Epithelial cell of prostate (primary cell): ENCODE data around the gene PDCD2.
"Not testable (repeated sequence)": the region's sequence is repeated elsewhere in the genome, so short reads cannot be mapped to it uniquely, and the experiment has no call there.

ENCODE experiments used
- DNase-seq: peaks from one replicate; pipeline ENCODE4 v3.0.0-alpha.2; 2011; ENCODE audit warnings: low read depth, low spot score
- H3K27ac ChIP-seq: fragments of 450-650 bp; 2 replicates; pipeline ENCODE4 v1.5.1; 2017; ENCODE audit warnings: mild to moderate bottlenecking

The PDCD2 gene

GRCh38 chr6:170584181-170584953, at the start of gene PDCD2:
Gene PDCD2 (minus strand): TSS chr6:170584637. CDS start chr6:170584581, 56 bp downstream.
- peak within 1 kb of the TSS; percentile 72 for H3K27ac ChIP-seq
- peak; percentile 56 for DNase-seq

GRCh38 chr6:170616020-170616554, 31.6 kb upstream of the PDCD2 start:
- DNase-seq, H3K27ac ChIP-seq: not testable (repeated sequence)

- not testable (repeated sequence) for DNase-seq, H3K27ac ChIP-seq
Observed at GRCh38 chr6:170612256-170612804, 27.9 kb upstream of the PDCD2 start.

- not testable (repeated sequence) for DNase-seq
Observed at GRCh38 chr6:170609225-170609624, 24.8 kb upstream of the PDCD2 start.

GRCh38 chr6:170605574-170606259, 21.3 kb upstream of the PDCD2 start:
- DNase-seq = no peak
- H3K27ac ChIP-seq = no peak overlapping the region

More at GRCh38 chr6:170609225-170609624, 24.8 kb upstream of the PDCD2 start:
- not testable (repeated sequence) for H3K27ac ChIP-seq

- H3K27ac ChIP-seq = no peak overlapping the region
- DNase-seq = no peak
Observed at GRCh38 chr6:170597278-170597677, 12.8 kb upstream of the PDCD2 start.

GRCh38 chr6:170596426-170596825, 12.0 kb upstream of the PDCD2 start:
- no peak for DNase-seq
- H3K27ac ChIP-seq = no peak overlapping the region

- DNase-seq = no peak
- H3K27ac ChIP-seq = no peak overlapping the region
Observed at GRCh38 chr6:170590725-170591124, 6.3 kb upstream of the PDCD2 start.

- DNase-seq = peak; percentile 8
- peak overlapping the region; percentile 72 for H3K27ac ChIP-seq
Observed at GRCh38 chr6:170584954-170585498, 589 bp upstream of the PDCD2 start.

GRCh38 chr6:170583756-170584180, 669 bp downstream of the PDCD2 start:
- H3K27ac ChIP-seq = peak overlapping the region; percentile 72
- DNase-seq = no peak

- H3K27ac ChIP-seq = no peak overlapping the region
- DNase-seq = no peak
Observed at GRCh38 chr6:170578909-170579308, 5.5 kb downstream of the PDCD2 start.

- no peak overlapping the region for H3K27ac ChIP-seq
- DNase-seq = no peak
Observed at GRCh38 chr6:170575250-170575649, 9.2 kb downstream of the PDCD2 start.

GRCh38 chr6:170572704-170573466, 11.6 kb downstream of the PDCD2 start:
- H3K27ac ChIP-seq = no peak overlapping the region
- DNase-seq = no peak

- H3K27ac ChIP-seq = no peak overlapping the region
Observed at GRCh38 chr6:170564936-170565530, 19.4 kb downstream of the PDCD2 start.

GRCh38 chr6:170561555-170561954, 22.9 kb downstream of the PDCD2 start:
- H3K27ac ChIP-seq = no peak overlapping the region
- DNase-seq = no peak

More at GRCh38 chr6:170564936-170565530, 19.4 kb downstream of the PDCD2 start:
- no peak for DNase-seq

- no peak for DNase-seq
- no peak overlapping the region for H3K27ac ChIP-seq
Observed at GRCh38 chr6:170555305-170555704, 29.1 kb downstream of the PDCD2 start.

- no peak for DNase-seq
Observed at GRCh38 chr6:170554796-170555137, 29.7 kb downstream of the PDCD2 start.

GRCh38 chr6:170554013-170554795, 30.2 kb downstream of the PDCD2 start, which contains the start of gene TBP:
Gene TBP (plus strand): TSS chr6:170554369. CDS start chr6:170557030, 2,661 bp downstream.
- peak; percentile 97 for DNase-seq

More at GRCh38 chr6:170554796-170555137, 29.7 kb downstream of the PDCD2 start:
- H3K27ac ChIP-seq = peak overlapping the region; percentile 89

More at GRCh38 chr6:170554013-170554795, 30.2 kb downstream of the PDCD2 start, which contains the start of gene TBP:
- H3K27ac ChIP-seq = peak within 1 kb of the TSS; percentile 89
